OCI-LY3 (cell line): ENCODE results near the gene ACSS1.

Experiments
- H2AFZ ChIP-seq: fragments of 200-600, 300-600 bp; shearing (Covaris generic); 2 replicates; pipeline ENCODE4 v1.6.0; 2014; ENCODE audit warnings: antibody characterized with exemption, low read depth, low read length
- H3K27ac ChIP-seq: fragments of 200-600, 300-600 bp; sonication (generic); 2 replicates; pipeline ENCODE4 v1.5.1; 2014; ENCODE audit warnings: mild to moderate bottlenecking, low read length, moderate library complexity, mixed read lengths
- H3K27me3 ChIP-seq: fragments of 200-600, 300-600 bp; sonication (generic); 2 replicates; pipeline ENCODE4 v1.6.1; 2014; ENCODE audit warnings: low read depth, low read length, mixed read lengths
- H3K36me3 ChIP-seq: fragments of 200-600, 300-600 bp; sonication (generic); replicated peaks from 2 replicates; pipeline ENCODE3; 2014; ENCODE audit warnings: low read depth, low read length, mixed read lengths
- H3K4me1 ChIP-seq: fragments of 300-600, 200-600 bp; sonication (generic); 2 replicates; pipeline ENCODE4 v1.6.1; 2014; ENCODE audit warnings: low read length, mixed read lengths
- H3K4me2 ChIP-seq: fragments of 200-600, 300-600 bp; sonication (generic); 2 replicates; pipeline ENCODE4 v1.6.1; 2014; ENCODE audit warnings: low read length, mixed read lengths
- H3K4me3 ChIP-seq: fragments of 300-600, 200-600 bp; sonication (generic); 2 replicates; pipeline ENCODE4 v1.5.1; 2014; ENCODE audit warnings: antibody characterized with exemption, mild to moderate bottlenecking, low read length, moderate library complexity
- H3K79me2 ChIP-seq: fragments of 300-600, 200-600 bp; shearing (Covaris generic); 2 replicates; pipeline ENCODE4 v1.6.1; 2014; ENCODE audit warnings: mild to moderate bottlenecking, low read length, mixed read lengths
- H3K9ac ChIP-seq: fragments of 300-600, 200-600 bp; shearing (Covaris generic); 2 replicates; pipeline ENCODE4 v1.6.0; 2014; ENCODE audit warnings: mild to moderate bottlenecking, low read length, moderate library complexity
- H3K9me3 ChIP-seq: fragments of 200-600, 300-600 bp; shearing (Covaris generic); 2 replicates; pipeline ENCODE4 v1.6.1; 2014; ENCODE audit warnings: low read length, mixed read lengths; ENCODE audit not compliant: insufficient read depth
- H4K20me1 ChIP-seq: fragments of 200-600, 300-600 bp; sonication (generic); 2 replicates; pipeline ENCODE4 v1.6.1; 2016; ENCODE audit warnings: low read length, mixed read lengths; ENCODE audit not compliant: insufficient read depth
- CTCF ChIP-seq: fragments of 200-600, 300-600 bp; sonication (generic); IDR thresholded peaks from 2 replicates; pipeline ENCODE4 v1.5.1; 2014; ENCODE audit warnings: antibody characterized with exemption, low read length, low read depth
- EZH2phosphoT487 ChIP-seq: fragments of 200-600 bp; shearing (Covaris generic); IDR thresholded peaks from 2 replicates; pipeline ENCODE4 v1.6.1; 2018; ENCODE audit warnings: antibody characterized with exemption, mixed run types, low read depth

The ACSS1 gene

GRCh38 chr20:24970030-24970553 lies 87.8 kb downstream of the ACSS1 start:
- Histone ChIP-seq H3K9ac (peak overlapping the region; percentile 43), H3K4me3 (peak overlapping the region; percentile 50), H3K9me3 (no peaks in the 10 kb centered on the region), H3K4me1 (peaks cover 40% of the 10 kb centered on the region), H3K27me3 (no peaks in the 10 kb centered on the region), H3K36me3 (peaks cover 53% of the 10 kb centered on the region), H3K79me2 (no peaks in the 10 kb centered on the region), H3K4me2 (peak overlapping the region; percentile 65), H2AFZ (no peak overlapping the region; the same call in 1 of the 2 replicates), H4K20me1 (no peaks in the 10 kb centered on the region), H3K27ac (peak overlapping the region; percentile 88)
- TF ChIP-seq CTCF: no peak
- TF ChIP-seq EZH2phosphoT487: no peak

GRCh38 chr20:24969186-24970029 lies 88.5 kb downstream of the ACSS1 start:
- Histone ChIP-seq H3K79me2 (no peaks in the 10 kb centered on the region), H3K4me1 (peaks cover 40% of the 10 kb centered on the region), H3K27ac (peak overlapping the region; percentile 88), H3K9ac (peak overlapping the region; percentile 43; the same call in 1 of the 2 replicates), H3K4me2 (peak overlapping the region; percentile 65), H3K9me3 (no peaks in the 10 kb centered on the region), H3K36me3 (peaks cover 54% of the 10 kb centered on the region), H2AFZ (no peak overlapping the region; the same call in 1 of the 2 replicates), H3K4me3 (peak overlapping the region; percentile 50), H4K20me1 (no peaks in the 10 kb centered on the region), H3K27me3 (no peaks in the 10 kb centered on the region)
- no peak for TF ChIP-seq EZH2phosphoT487
- TF ChIP-seq CTCF: no peak

- no peaks in the 10 kb centered on the region for H3K27me3 ChIP-seq
- H3K4me1 ChIP-seq: peaks cover 40% of the 10 kb centered on the region
- no peak overlapping the region for H3K9ac ChIP-seq
- no peak overlapping the region for H3K4me3 ChIP-seq
- peaks cover 53% of the 10 kb centered on the region for H3K36me3 ChIP-seq
- no peak for TF ChIP-seq CTCF
- no peak for TF ChIP-seq EZH2phosphoT487
- H3K27ac ChIP-seq: peak overlapping the region; percentile 29
- H3K4me2 ChIP-seq: 0 out of 2 replicates have a peak overlapping the region, but pooled peaks have one; percentile 8
- H3K9me3 ChIP-seq: no peaks in the 10 kb centered on the region
- no peaks in the 10 kb centered on the region for H3K79me2 ChIP-seq
- no peak overlapping the region for H2AFZ ChIP-seq
- no peaks in the 10 kb centered on the region for H4K20me1 ChIP-seq
These were observed 89.6 kb downstream of the ACSS1 start for GRCh38 chr20:24968278-24968800.
